B cell (primary cell): ENCODE measurements around the gene DOK7. TPM values are rescaled to one million over a fixed set of nuclear protein-coding genes. Genes with fewer than 3 reads are reported as not detected.

Source experiments
- ATAC-seq: fragments of 200-7000 bp; cut with Tn5 transposase; one replicate; pipeline ENCODE4 v1.10.0; 2021; ENCODE audit warnings: low read depth, mild to moderate bottlenecking, moderate number of reproducible peaks, moderate library complexity
- CTCF ChIA-PET: fragments of 350-600 bp; sonication (Branson Sonifier 250); formaldehyde crosslinking; loops from one replicate; lab custom pipeline; 2021; ENCODE audit warnings: antibody characterized with exemption, inconsistent platforms; lab: Charles Lee
- POLR2A ChIA-PET: fragments of 350-600 bp; sonication (Branson Sonifier 250); formaldehyde crosslinking; loops from one replicate; lab custom pipeline; 2021; ENCODE audit warnings: antibody characterized with exemption; lab: Charles Lee
- DNase-seq: peaks from one replicate; pipeline ENCODE4 v3.0.0; 2013
- H2AFZ ChIP-seq: 2 replicates; pipeline ENCODE4 v1.6.1; 2012; ENCODE audit warnings: mild to moderate bottlenecking, low read depth, low read length; ENCODE audit not compliant: insufficient read depth, poor library complexity, severe bottlenecking
- H3K27ac ChIP-seq, 2 donors: 1 replicate in 1 of 2; 2 replicates in 1 of 2; pipeline ENCODE4 v1.5.1; 2012 to 2013; ENCODE audit warnings: low read length in 2 of 2, mild to moderate bottlenecking in 2 of 2, moderate library complexity in 1 of 2
- H3K27me3 ChIP-seq, 4 experiments: fragments of 200-600 bp in 1 of 4; sonication (generic) in 1 of 4; replicated peaks in 1 of 4; 1 replicate in 2 of 4; 2 replicates in 2 of 4; pipeline versions ENCODE4 v1.6.1 to v1.7.0; 2013 to 2016; ENCODE audit warnings: low read length in 3 of 4, mild to moderate bottlenecking in 2 of 4, mixed read lengths in 1 of 4, moderate library complexity in 1 of 4; ENCODE audit not compliant: insufficient read depth in 4 of 4, control insufficient read depth in 3 of 4; ENCODE audit errors: control extremely low read depth in 1 of 4
- H3K36me3 ChIP-seq, 2 experiments: replicated peaks in 1 of 2; 1 replicate in 1 of 2; 2 replicates in 1 of 2; pipeline versions ENCODE4 v1.6.1 to v1.7.1; 2013; ENCODE audit warnings: low read length in 1 of 2; ENCODE audit not compliant: insufficient read depth in 2 of 2, control insufficient read depth in 1 of 2; ENCODE audit errors: control extremely low read depth in 1 of 2, extremely low read depth in 1 of 2
- H3K4me1 ChIP-seq, 2 donors: fragments of 200-600 bp in 1 of 2; sonication (generic) in 1 of 2; 1 replicate in 1 of 2; 2 replicates in 1 of 2; pipeline versions ENCODE4 v1.5.1 to v1.6.1; 2013 to 2017; ENCODE audit warnings: low read length in 2 of 2; ENCODE audit not compliant: control insufficient read depth in 2 of 2, insufficient read depth in 2 of 2
- H3K4me2 ChIP-seq: replicated peaks from 2 replicates; pipeline ENCODE3; 2012; ENCODE audit warnings: mild to moderate bottlenecking, low read depth, low read length; ENCODE audit not compliant: poor library complexity, severe bottlenecking
- H3K4me3 ChIP-seq, 5 experiments: fragments of 200-600 bp in 1 of 5; sonication (generic) in 1 of 5; 1 replicate in 3 of 5; 2 replicates in 2 of 5; pipeline versions ENCODE4 v1.5.1 to v1.7.0; 2011 to 2016; ENCODE audit warnings: low read length in 4 of 5, mild to moderate bottlenecking in 4 of 5, low read depth in 2 of 5, control low read depth in 1 of 5, moderate library complexity in 1 of 5; ENCODE audit not compliant: insufficient read depth in 1 of 5; ENCODE audit errors: control extremely low read depth in 1 of 5, extremely low read depth in 1 of 5
- H3K79me2 ChIP-seq: fragments of 200-600 bp; sonication (generic); one replicate; pipeline ENCODE4 v1.6.0; 2016; ENCODE audit warnings: low read length; ENCODE audit not compliant: control insufficient read depth, insufficient read depth
- H3K9ac ChIP-seq: fragments of 200-600 bp; sonication (generic); 2 replicates; pipeline ENCODE4 v1.6.1; 2017; ENCODE audit warnings: mild to moderate bottlenecking, low read length, moderate library complexity
- H3K9me3 ChIP-seq, 3 donors: one replicate each; pipeline versions ENCODE4 v1.6.1 to v1.7.1; 2013; ENCODE audit warnings: low read length in 2 of 3; ENCODE audit not compliant: control insufficient read depth in 2 of 3, insufficient read depth in 1 of 3; ENCODE audit errors: control extremely low read depth in 1 of 3
- H4K20me1 ChIP-seq: 2 replicates; pipeline ENCODE4 v1.6.0; 2012; ENCODE audit warnings: mild to moderate bottlenecking, low read length; ENCODE audit not compliant: insufficient read depth, control insufficient read depth, poor library complexity, severe bottlenecking
- H3K27ac Mint-ChIP-seq: one replicate; pipeline ENCODE4 v1.8.0; 2021; ENCODE audit warnings: mixed read lengths
- H3K27me3 Mint-ChIP-seq: one replicate; pipeline ENCODE4 v1.8.0; 2021; ENCODE audit warnings: mixed read lengths
- H3K4me1 Mint-ChIP-seq: one replicate; pipeline ENCODE4 v1.8.0; 2021; ENCODE audit warnings: mixed read lengths
- H3K4me3 Mint-ChIP-seq: one replicate; pipeline ENCODE4 v1.8.0; 2021; ENCODE audit warnings: mixed read lengths
- H3K9me3 Mint-ChIP-seq: one replicate; pipeline ENCODE4 v1.8.0; 2022; ENCODE audit warnings: mixed read lengths; ENCODE audit not compliant: insufficient read depth
- CTCF ChIP-seq: fragments of 200-600 bp; IDR thresholded peaks from one replicate; pipeline ENCODE4 v1.8.0; 2022; ENCODE audit warnings: antibody characterized with exemption, mild to moderate bottlenecking
- EZH2 ChIP-seq: IDR thresholded peaks from 2 replicates; pipeline ENCODE4 v1.6.1; 2012; ENCODE audit warnings: borderline replicate concordance, low read depth, mild to moderate bottlenecking, moderate library complexity, low read length; ENCODE audit not compliant: insufficient read depth, poor library complexity, severe bottlenecking
- WGBS: methylation state at CpG from one replicate; pipeline ENCODE4 v1.1.5; 2013; ENCODE audit warnings: missing lambda C conversion rate; ENCODE audit not compliant: insufficient coverage; 5-methylcytosine and 5-hydroxymethylcytosine counted together
- intact Hi-C: fragments of 100-400 bp; cut with micrococcal nuclease; formaldehyde crosslinking; loops from one replicate; pipeline ENCODE4 v1.10.0; 2022
- polyA plus RNA-seq: library from polyadenylated mRNA; depleted of rRNA; stranded (reverse); fragments of >200 nt; gene quantifications from 2 replicates; pipeline ENCODE4 v1.2.3, GENCODE V29; 2012
- total RNA-seq, 2 donors: library from RNA; stranded (reverse); fragments of 120-200 nt in 1 of 2; gene quantifications; 1 replicate in 1 of 2; 2 replicates in 1 of 2; pipeline versions ENCODE4 v1.2.3 to v1.2.4, GENCODE V29; 2013 to 2022

DOK7 gene
- total and polyA plus RNA-seq, 2 donors (not counting 1 experiment from before 2014, with no cell fraction given), result 24.1 to 24.8 TPM

GRCh38 chr4:3443750-3444309 is 19.3 kb upstream of the DOK7 start:
- CTCF ChIA-PET, result interaction anchor here (0.7 to 6.4 kb wide), 10 partner anchors 12 to 100 kb away, joined by 3 to 56 read pairs (median 6); no protein-coding TSS in a partner anchor
- Mint-ChIP-seq H3K4me3 (no peak overlapping the region), H3K9me3 (no peaks in the 10 kb centered on the region), H3K27me3 (peaks cover 4% of the 10 kb centered on the region), H3K4me1 (no peaks in the 10 kb centered on the region), H3K27ac (no peak overlapping the region)
- POLR2A ChIA-PET, result no interaction called here
- Histone ChIP-seq H3K79me2 (no peaks in the 10 kb centered on the region), H3K9ac (no peak overlapping the region), H3K36me3 (no peaks in the 10 kb centered on the region), H3K27me3 (peaks cover 0 to 5% (median 0%) of the 10 kb centered on the region in 4 experiments), H3K4me3 (no peak overlapping the region), H3K9me3 (no peaks in the 10 kb centered on the region), H3K27ac (no peak overlapping the region), H3K4me2 (peak overlapping the region; percentile 44), H4K20me1 (no peaks in the 10 kb centered on the region), H2AFZ (no peak overlapping the region), H3K4me1 (peaks cover 0 to 10% of the 10 kb centered on the region in 2 donors)
- DNase-seq (no peak), ATAC-seq (no peak)
- intact Hi-C loops, result loop anchor here (1.0 to 10.0 kb wide), 4 partner anchors 57 to 338 kb away; no protein-coding TSS in a partner anchor
- no peak for TF ChIP-seq EZH2
- TF ChIP-seq CTCF, result peak; percentile 54
- WGBS, result 68% methylated on average over 17 of the region's 17 CpGs

GRCh38 chr4:3444351-3445110 is 18.6 kb upstream of the DOK7 start:
- POLR2A ChIA-PET, result no interaction called here
- H3K27ac Mint-ChIP-seq, result no peak overlapping the region
- H3K36me3 ChIP-seq, result no peaks in the 10 kb centered on the region
- H3K9me3 Mint-ChIP-seq, result no peaks in the 10 kb centered on the region
- H3K9ac ChIP-seq, result no peak overlapping the region
- no peak overlapping the region for H3K4me3 ChIP-seq
- ATAC-seq (no peak), DNase-seq (no peak)
- intact Hi-C loops, result loop anchor here (10.0 kb wide), 1 partner anchor 240 kb away; no protein-coding TSS in a partner anchor
- peaks cover 0 to 5% (median 0%) of the 10 kb centered on the region in 4 experiments for H3K27me3 ChIP-seq
- H3K4me1 ChIP-seq, result peaks cover 0 to 10% of the 10 kb centered on the region in 2 donors
- no peak overlapping the region for H3K27ac ChIP-seq
- H3K9me3 ChIP-seq, result no peaks in the 10 kb centered on the region
- CTCF ChIA-PET, result interaction anchor here (1.3 to 6.4 kb wide), 5 partner anchors 12 to 99 kb away, joined by 3 to 56 read pairs (median 9); no protein-coding TSS in a partner anchor
- H2AFZ ChIP-seq, result no peak overlapping the region
- H3K4me1 Mint-ChIP-seq, result no peaks in the 10 kb centered on the region
- H3K4me3 Mint-ChIP-seq, result no peak overlapping the region
- no peak for TF ChIP-seq CTCF
- TF ChIP-seq EZH2, result no peak
- no peaks in the 10 kb centered on the region for H3K79me2 ChIP-seq
- no peaks in the 10 kb centered on the region for H4K20me1 ChIP-seq
- H3K27me3 Mint-ChIP-seq, result peaks cover 5% of the 10 kb centered on the region
- H3K4me2 ChIP-seq, result no peak overlapping the region
- 91% methylated on average over 56 of the region's 56 CpGs for WGBS
